ENCODE measurements around the gene SUSD1.
"Not testable (repeated sequence)": the region's sequence is repeated elsewhere in the genome, so short reads cannot be mapped to it uniquely, and the experiment has no call there.

Gene SUSD1

GRCh38 chr9:112173489-112174221 is 1.4 kb downstream of the SUSD1 start:
- DNase-seq = no peak

DNA sequence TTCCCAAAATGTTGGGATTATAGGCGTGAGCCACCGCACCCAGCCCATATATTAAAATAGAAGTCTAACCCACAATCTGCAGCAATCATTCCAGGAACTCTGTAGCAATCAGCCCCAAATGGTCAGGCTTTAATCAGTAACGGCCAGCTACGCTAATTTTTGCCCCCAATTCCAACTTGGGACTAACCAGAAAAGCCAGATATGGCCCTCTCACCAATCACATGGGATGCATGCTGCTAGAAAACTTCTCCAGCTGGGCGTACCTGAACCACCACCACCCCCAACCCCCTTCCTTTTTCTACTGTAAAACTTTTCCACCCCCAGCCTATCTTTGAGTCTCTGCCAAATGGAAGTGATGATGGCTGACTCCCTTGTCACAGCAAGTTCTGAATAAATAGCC is 4.1 kb downstream of the SUSD1 start:
- no peak for DNase-seq

GRCh38 chr9:112170235-112170634 is 4.9 kb downstream of the SUSD1 start:
- no peak for DNase-seq

GRCh38 chr9:112169368-112169767 is 5.7 kb downstream of the SUSD1 start:
- no peak for DNase-seq

- no peak for DNase-seq
Measured at GRCh38 chr9:112168197-112168596, 6.9 kb downstream of the SUSD1 start.

DNA sequence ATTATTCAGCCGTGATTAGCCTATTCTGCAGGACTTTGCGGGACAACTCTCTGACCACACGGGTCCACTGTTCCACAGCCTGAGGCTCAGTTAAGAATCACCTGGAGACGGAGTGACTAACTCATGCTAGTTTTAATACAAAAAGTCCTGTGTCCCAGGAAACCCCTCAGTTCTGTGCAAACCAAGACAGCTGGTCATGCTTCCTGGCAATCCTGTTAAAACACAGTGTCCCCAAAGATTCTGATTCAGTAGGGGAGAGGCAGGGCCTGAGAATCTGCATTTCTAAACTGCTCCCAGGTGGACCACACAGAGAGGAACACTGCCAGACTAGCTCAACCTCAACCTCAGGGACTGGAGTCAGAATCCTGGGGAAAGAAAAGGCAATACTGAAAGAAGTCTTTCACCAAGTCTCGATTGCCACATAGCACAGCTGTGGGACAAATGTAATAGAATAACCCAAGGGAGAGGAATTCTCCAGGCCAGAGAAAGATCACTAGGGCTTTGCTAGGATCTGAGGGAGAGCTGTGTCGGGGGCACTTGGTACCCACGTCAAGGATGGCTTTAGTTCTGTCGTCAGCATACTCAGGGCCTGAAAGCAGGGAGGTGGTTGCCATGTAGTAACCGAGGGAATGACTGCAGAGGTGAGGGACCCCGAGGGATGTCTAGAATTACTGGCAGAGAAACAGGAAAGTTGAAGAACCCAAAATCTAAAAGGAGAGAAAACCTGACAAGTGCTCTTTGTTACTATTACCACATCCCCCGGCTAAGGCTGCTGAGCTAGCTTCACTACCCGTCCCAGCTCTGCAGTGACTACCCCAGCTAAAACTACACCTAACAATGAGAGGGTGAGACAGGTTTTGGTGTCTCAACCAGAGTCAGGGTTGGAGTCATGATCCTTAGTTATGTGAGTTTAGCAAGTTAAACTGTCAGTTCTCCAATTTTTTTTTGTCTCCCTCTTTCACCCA is 8.6 kb downstream of the SUSD1 start:
- no peak for DNase-seq

- peak; percentile 28 for DNase-seq
Measured at GRCh38 chr9:112162621-112163413, 12.3 kb downstream of the SUSD1 start.

DNA sequence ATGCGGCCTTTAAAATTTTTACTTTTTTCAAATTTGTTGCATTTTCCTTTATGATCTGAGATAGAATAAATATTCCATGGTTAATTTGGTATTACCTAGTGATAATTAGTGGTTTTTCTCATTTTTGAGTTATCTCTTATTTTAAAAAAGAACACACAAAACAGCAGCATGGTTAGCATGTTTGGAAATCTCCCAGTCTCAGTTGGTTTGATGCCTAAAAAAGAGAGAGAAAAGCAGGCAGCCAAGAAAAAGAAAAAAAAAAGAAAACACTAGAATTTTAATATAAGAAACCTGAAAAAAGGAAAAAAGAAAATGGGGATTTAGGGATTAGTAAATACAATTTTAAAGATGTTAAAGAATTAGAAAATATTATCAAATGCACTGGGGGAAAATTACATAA is 15.3 kb downstream of the SUSD1 start:
- DNase-seq = no peak

GRCh38 chr9:112158656-112159367 is 16.3 kb downstream of the SUSD1 start:
- no peak for DNase-seq

DNA sequence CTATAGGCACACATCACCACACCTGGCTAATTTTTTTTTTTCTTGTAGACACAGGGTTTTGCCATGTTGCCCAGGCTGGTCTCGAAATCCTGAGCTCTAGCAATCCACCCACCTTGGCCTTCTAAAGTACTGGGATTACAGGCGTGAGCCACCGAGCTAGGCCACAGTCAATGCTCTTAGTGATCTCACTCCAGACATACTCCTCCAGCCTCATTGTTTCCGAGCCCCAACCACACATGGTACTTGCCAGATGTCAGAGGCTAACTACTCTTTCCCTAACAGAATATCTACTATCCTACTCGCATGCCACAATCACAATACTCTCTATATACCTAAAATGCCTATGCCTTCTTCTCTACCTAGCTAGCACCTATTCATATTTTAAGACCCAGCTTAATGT is 17.1 kb downstream of the SUSD1 start:
- DNase-seq = no peak

- no peak for DNase-seq
Measured at GRCh38 chr9:112157087-112157486, 18.0 kb downstream of the SUSD1 start.

GRCh38 chr9:112149211-112149610 is 25.9 kb downstream of the SUSD1 start:
- no peak for DNase-seq

GRCh38 chr9:112145886-112146285 is 29.2 kb downstream of the SUSD1 start:
- DNase-seq = no peak

DNA sequence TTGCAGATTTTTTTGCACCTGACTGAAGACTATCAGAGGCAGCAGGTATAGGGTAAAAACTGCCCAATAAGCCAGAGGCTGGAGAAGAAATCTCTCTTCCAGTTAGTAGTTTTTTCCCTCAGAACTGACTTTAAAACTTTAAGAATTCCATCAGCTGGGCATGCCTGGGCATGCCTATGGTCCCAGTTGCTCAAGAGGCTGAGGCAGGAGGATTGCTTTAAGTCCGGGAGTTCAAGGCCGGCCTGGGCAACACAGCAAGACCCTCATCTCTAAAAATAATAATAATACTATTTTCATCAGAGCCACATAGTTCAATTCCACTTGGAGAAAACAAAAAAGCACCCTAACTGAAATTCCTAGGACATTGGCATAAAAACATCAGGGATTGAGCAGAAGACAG is 30.3 kb downstream of the SUSD1 start:
- DNase-seq = no peak

DNA sequence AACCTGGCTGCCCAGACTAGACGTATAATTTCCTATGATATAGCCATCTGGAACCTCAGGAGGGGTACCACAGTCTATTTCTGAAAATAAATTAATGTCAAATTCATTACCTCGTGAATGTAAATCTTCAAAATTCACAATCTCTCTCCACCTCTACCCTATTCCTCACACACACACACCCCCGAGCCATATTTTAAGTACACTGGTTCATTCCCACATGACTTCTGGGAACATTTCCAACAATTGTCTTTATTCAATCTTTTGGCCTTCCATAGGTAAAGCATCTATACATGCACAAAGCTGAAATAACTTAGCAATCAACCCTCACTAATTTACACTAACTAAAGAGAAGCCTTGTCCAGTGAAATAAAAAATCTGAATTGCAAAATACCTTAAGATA is 32.7 kb downstream of the SUSD1 start:
- no peak for DNase-seq

DNA sequence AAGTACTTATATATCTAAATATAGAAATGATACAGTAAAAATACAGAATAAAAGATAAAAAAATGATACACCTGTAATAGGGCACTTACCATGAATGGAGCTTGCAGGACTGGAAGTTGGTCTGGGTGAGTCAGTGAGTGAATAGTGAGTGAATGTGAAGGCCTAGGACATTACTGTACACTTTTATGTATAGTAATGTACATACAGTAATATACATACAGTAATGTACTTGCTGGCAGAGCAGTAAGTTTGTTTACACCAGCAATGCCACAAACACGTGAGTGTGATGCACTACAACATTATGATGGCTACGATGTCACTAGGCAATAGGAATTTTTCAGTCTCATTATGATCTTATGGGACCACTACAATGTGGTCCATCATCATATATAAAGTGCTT is 34.2 kb downstream of the SUSD1 start:
- no peak for DNase-seq

DNA sequence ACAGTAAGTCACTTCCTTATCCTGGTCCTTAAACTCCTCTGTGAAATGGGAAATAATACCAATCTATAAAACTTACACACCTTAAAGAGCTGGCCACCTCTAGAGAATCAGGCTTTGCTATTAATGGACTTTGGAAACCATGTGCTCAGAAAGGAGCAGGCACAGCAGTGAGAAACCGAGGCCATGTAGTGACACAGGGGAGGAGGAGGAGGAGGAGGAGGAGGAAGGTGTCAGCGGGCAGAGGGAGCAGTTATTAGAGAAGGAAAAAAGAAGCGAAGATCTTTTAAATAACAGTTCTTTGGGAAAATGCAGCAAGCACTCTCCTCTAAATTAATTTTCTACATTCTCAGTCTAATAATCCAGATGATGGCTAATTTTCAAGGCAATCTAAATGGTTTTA is 38.0 kb downstream of the SUSD1 start:
- DNase-seq = no peak

DNA sequence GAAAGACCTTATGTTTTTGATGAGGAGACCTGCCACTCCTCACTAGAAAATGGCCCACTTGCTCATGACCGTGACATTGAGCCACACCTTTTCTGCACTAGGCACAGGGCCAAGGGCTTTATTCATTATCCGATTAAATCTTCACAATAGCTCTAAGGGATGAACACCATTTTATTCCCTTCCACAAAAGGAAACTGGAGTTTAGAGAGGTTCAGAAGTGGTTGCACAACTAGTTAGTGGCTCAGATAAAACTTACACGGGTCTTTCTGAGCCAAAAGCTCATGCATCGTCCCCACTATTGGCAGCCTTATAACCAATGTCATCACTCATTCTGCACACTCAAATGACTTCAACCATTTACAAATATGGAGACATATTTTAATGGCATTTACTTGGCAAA is 39.4 kb downstream of the SUSD1 start:
- no peak for DNase-seq

- not testable (repeated sequence) for DNase-seq
Measured at GRCh38 chr9:112133806-112134205, 41.3 kb downstream of the SUSD1 start.

DNA sequence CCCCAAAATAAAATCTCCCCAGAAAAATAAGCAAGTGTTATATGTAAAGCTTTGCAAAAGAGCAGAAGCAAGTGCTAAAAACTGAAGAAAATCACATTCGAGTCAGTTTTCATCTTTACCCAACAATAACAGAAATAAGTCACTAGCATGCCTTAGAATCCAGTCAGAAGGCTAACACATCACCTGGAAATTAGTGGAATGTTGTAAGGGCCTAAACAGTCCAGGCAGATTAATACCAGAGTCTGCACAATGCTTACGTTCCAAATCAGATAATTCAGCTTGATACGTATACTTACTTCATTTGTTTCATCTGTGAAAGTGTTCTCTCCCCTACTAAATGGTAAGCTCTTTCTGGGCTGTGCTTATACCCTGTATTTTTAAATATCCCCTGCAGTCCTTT is 42.7 kb downstream of the SUSD1 start:
- DNase-seq = no peak

- DNase-seq = no peak
Measured at GRCh38 chr9:112130997-112131396, 44.1 kb downstream of the SUSD1 start.

DNA sequence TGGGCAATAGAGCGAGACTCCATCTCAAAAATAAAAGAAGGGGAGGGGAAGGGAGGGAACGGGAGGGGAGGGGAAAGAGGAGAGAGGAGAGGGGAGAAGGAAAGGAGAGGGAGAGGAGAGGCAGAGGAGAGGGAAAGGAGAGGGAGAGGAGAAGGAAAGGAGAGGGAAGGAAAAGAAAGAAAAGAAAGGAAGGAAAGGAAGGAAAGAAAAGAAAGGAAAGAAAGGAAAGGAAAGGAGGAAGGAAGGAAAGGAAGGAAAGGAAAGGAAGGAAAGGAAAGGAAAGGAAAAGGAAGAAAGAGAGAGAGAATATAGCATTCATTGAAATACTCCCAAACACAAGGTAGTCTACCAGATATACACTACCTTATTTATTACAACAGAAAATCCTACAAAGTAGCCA is 44.8 kb downstream of the SUSD1 start:
- DNase-seq = no peak

DNA sequence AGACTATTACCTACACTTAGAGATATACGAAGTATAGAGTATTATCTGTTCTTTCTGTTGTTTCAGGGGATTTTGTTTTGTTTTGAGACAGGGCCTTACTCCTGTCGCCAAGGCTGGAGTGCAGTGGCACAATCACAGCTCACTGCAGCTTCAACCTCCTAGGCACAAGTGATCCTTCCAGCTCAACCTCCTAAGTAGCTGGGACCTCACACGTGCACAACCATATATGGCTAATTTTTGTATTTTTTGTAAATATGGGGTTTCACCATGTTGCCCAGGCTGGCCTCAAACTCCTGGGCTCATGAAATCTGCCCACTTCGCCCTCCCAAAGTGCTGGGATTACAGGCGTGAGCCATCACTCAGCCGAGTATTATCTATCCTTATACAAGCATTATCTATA is 45.9 kb downstream of the SUSD1 start:
- no peak for DNase-seq
